OCI-M2 (cell line): ENCODE data around the gene MT1HL1.
"Not testable (repeated sequence)": the region's sequence is repeated elsewhere in the genome, so short reads cannot be mapped to it uniquely, and the experiment has no call there.

Source experiments
- DNase-seq: peaks from one replicate; lab custom pipeline; 2025; ENCODE audit not compliant: unreplicated experiment; lab: John Stamatoyannopoulos, UW

The MT1HL1 gene

DNA sequence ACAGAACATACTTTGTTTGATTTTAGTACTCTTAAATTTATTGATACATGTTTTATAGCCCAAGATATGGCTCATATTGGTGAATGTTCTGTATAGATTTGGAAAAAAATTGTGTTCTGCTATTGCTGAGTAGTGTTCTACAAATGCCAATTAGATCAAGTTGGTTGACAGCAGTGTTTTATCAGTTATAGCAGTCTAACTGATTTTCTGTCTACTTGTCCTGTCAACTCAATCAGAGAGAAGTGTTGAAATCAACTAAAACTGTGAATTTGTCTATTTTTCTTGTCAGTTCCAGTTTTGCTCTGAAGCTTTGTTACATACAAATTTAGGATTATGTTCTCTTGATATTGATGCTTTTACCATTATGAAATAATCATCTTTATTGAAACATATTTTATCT lies 14.7 kb upstream of the MT1HL1 start:
- DNase-seq = no peak

DNA sequence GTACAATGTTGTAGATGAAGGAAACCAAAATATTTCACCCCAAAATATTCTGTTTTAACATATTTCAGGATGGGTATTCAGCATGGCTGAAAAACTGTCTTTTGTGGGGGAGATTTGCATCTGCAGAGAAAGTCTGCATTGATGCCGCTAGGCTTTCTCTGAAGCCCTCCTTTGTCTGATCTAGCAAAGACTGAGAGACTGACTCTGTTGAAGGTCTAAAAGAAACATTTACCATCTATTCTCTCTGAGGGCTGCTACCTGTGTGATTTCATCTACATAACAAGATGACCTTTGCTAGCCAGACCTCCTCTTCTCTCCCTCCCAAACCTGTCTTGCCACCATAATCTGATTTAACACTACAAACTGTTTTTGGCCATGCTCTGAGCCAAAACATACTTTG lies 12.4 kb upstream of the MT1HL1 start:
- DNase-seq = no peak

DNA sequence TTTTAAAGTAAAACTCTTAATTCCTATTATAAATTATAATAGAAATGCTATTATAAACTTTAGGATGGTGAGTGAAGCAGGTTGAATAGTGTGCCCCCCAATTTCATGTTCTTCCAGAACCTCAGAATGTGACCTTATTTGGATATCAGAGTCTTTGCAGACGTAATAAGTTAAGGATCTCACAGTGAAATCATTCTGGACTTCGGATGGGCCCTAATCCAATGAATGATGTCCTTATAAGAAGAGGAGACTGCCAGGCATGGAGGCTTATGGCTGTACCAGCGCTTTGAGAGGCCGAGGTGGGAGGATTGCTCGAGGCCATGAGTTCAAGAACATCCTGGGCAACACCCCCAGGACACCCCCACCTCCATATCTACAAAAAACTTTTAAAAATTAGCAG lies 9.4 kb upstream of the MT1HL1 start:
- no peak for DNase-seq

DNA sequence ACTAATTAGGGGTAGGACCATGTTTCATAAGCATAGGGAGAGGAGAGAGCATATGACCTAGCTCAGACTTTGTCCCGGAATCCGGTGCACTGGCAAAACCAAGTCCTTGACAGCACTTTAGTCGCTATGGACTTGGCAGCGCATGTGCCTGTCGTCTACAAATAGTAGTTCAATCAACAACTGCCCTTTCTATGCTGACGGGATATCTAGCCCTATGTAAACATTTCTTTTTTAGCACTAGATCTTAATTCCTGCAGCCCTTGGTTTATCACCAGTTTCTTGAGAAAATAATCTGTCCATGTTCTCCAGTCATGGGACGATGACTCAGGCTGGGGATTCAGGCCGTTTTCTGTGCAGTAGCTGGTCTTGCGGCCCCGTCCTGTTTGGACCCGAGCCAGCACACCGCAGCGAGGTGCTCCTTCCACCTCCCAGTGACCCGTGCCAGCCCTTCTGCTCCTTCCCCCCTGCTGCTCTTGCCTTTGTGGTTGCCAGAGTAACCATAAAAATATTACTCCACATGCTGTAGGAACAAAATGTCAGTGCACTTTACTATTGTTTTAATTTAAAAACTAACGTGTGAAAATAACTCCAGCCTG lies 8.6 kb upstream of the MT1HL1 start:
- DNase-seq = no peak

DNA sequence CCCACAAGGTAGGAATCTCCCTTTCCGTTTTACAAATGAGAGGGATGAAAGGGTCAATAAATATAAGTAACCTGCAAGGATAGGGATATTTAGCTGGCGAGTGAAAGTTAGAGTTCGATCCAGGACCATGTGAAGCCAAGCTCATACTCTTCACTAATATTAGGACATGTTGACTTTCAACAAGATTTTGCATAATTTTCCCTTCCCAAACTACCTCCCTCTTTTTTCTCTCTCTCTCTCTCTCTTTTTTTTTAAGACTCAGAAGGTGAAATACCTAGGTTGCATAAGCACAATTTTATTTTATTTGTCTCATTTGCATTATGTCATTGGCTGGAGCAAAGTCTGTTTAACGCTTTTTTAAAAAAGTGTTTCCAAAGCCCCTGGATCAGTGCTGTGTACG lies 8.1 kb upstream of the MT1HL1 start:
- DNase-seq = no peak

DNA sequence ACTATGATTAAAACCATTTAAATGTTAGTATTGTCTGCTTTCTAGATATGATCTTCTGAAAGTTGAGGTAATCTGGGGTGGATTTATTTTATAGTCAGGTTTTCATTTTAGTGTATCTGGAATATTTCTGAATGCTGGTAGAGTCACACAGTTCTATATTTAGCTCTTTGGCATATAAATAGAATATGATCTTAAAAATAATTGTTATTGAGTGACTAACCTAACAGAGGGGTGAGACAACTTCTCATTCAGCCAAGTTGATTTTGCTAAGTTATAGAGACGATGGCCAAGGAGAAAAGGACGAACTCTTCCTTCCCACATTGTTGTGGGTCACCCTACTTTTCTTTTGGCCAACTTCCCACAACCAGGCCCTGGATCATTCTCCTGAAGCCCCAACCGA lies 7.2 kb upstream of the MT1HL1 start:
- DNase-seq = no peak

DNA sequence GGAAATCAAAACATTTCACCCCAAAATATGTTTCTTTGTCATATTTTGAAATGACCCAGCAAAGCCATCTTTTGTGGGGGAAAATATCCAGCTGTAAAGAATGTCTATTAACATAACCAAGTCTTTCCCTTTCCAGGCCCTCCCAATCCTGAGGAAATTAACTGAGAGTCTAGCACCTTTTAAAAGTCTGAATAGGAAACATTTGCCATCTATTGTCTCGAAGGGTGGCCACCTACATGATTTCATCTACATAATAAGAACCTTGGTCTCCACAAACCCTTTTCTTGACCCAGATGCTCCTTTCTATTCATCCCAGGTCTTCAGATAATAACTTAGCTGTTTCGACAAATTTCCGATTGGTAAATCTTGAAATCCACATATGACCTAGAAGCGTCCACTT lies 5.4 kb upstream of the MT1HL1 start:
- no peak for DNase-seq

DNA sequence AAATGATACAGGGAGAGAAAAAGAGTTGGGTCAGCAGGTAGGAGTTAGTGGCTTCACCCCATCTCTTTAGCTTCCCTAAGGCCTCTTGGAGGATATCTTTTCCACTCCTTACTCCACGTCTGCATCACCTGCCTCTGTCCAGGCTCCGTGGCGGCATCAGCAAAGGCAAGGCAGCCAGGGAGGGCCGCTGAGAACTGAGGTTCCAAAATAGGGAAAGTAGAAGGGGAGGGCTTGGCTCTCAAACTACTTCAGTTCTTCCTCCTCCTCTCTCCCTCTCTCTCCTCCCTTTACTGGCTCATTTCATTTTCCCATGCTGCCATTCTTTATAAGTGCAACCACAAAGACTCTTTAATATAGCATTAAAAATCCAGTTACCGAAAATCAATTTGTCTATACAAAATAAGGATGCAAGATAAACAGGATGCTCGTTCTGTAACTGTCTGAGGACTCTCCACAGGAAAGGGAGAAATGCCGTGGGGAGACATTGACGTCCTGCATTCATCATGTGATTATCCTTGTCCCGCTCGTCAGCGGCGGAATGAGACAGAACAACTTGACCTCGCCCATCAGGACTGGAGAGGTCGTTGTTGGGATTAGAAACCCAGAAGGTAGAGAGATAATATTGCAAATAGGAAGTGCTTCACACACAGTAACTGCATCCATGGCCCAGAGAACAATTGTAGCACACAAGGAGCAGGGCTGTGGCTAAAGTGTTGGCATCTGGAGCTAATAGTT lies 3.1 kb upstream of the MT1HL1 start:
- DNase-seq = no peak

DNA sequence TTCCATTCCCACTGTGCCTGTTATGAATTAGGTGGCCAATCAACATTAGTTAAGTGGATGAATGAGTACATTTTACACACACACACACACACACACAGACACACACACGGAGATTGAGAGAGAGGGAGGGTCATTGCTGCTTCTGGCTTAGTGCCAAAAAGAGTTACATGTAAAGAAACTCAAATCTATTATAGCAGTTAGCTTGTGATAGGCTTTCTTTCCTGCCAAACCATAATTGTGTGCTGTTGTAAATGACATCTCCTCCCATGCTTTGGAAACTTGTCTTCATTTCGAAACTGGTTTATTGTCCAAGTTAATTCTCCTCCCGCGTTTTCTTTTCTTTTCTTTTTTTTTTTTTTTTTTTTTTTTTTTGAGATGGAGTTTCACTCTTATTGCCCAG lies 1.4 kb upstream of the MT1HL1 start:
- no peak for DNase-seq

DNA sequence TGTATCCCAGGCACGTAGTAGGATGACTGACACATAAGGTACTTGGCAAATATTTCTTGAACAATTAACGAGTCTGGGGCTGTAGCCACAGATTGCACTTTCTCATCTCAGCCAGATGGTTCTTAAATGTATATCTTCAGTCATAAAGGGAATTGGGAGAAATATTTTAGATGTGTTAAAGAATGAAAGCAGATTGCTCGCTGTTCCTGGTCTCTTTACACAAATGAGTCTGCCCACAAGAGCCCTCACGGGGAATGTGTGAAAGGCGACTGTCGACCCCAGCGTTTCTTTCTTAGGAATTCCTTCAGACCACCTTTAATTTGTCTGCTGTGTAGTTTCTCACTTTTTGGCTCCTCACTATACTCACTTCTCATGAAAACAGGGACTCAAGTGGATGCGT lies 725 bp downstream of the MT1HL1 start:
- no peak for DNase-seq

DNA sequence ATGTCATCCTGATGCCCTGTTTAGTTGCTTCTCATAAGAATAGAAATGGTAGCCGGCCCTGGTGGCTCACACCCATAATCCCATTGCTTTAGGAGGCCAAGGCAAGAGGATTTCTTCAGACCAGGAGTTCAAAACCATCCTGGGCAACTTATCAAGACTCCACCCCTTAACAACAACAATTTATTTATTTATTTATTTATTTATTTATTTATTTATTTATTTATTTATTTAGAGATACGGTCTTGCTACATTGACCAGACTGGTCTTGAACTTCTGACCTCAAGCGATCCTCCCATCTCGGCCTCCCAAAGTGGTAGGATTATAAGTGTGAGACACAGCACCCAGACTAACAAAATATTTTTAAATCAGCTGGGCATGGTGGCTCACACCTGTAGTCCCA lies 4.0 kb downstream of the MT1HL1 start:
- no peak for DNase-seq

DNA sequence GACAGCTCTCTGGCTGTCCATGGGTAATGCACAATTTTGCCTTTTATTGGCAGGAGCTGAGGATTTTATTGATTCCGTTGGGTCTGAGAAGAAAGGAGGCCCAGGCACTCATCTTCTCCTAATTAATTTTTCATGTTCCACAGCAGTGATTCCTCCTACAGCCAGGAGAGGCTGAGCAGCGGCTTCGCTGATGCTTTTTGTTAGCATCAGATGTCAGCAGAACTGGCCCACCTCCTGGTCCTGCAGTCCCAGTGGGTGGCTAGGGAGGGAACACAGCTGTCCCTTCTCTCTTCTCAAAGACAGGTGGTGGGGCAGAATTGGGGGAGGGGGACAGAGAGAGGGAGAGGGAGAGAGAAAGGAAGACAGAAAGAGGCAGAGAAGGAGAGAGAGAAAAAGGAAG lies 5.7 kb downstream of the MT1HL1 start:
- no peak for DNase-seq

DNA sequence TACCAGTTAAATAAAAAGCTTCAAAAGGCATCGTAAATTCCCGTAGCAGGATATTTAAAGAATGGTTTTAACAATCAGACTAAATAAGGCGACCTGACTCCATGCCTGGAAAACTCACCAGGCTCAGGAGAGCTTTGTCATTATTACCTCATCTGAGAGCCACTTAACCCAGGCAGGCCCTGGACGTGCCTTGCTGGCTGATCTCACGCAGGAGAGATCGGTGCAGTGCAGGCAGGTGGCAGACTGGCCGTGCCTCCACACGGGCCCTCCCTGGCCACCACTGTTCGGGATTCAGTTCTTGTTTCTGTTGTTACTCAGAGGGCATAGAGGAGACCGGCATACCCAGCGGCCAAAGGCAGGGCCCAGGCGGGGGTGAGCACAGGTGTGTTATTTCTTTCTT lies 6.4 kb downstream of the MT1HL1 start:
- no peak for DNase-seq

DNA sequence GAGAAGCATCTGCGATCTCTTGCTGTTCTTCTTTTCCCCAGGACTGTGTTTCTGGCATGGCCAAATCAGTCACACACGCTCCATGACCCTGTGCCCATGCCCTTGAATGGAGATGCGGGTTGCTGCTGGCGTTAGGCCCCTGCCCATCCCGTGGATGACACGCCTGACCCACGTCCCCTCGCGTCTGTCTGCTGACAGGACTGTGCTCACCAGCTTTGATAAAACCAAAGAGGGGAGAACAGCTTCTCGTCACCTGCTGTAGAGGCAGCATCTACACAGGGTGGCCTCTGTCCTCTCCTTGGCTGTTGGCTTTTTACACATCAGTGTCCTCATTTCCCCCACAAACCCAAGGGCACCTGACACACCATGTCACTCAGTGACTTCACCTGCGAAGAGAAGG lies 6.9 kb downstream of the MT1HL1 start:
- DNase-seq = no peak

DNA sequence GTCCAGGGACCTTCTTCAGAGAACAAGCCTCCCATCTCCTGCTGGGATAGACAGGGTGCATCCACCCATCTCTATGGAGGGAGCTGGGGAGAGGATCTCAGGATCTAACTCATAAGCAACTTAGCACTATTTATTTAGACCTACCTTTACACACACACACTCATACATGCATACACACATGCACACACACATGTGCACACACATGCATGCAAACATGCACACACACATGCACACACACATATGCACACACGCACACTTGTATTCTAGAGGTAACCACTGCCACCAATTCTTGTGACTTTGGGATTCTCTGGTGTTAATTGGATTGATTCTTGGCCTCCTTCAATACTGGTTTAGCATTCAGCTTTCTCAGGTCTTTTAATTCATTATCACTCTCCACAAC lies 9.8 kb downstream of the MT1HL1 start:
- no peak for DNase-seq

DNA sequence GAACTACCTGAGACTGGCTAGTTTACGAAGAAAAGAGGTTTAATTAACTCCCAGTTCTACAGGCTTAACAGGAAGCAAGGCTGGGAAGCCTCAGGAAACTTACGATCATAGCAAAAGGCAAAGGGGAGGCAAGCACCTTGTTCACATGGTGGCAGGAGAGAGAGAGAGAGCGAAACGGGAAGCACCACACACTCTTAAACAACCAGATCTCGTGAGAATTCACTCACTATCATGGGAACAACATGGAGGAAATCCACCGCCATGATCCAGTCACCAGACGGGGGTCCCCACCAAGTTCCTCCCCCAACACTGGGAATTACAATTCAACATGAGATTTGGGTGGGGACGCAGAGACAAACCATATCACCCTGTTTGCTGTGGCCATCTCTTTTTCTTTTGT lies 11.8 kb downstream of the MT1HL1 start:
- DNase-seq = no peak

DNA sequence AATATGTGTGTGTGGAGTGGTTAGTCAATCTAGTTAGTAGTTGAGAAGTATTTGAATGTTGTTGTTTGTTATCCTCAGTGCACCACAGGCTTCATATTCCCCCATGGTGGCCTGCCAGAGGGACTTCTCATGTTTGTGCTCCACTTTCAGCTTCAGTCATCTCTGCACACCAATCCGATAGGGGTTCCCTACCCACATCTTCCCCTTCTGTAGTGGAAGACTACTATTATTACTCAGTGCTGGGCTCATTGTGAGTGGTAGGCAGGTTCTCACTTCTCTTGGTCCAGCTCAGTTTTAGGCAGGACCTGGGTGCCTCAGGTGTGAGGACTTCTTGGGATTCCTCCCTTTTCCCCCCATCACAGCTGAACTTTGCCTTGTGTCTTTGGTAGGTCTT lies 14.2 kb downstream of the MT1HL1 start:
- DNase-seq = no peak

DNA sequence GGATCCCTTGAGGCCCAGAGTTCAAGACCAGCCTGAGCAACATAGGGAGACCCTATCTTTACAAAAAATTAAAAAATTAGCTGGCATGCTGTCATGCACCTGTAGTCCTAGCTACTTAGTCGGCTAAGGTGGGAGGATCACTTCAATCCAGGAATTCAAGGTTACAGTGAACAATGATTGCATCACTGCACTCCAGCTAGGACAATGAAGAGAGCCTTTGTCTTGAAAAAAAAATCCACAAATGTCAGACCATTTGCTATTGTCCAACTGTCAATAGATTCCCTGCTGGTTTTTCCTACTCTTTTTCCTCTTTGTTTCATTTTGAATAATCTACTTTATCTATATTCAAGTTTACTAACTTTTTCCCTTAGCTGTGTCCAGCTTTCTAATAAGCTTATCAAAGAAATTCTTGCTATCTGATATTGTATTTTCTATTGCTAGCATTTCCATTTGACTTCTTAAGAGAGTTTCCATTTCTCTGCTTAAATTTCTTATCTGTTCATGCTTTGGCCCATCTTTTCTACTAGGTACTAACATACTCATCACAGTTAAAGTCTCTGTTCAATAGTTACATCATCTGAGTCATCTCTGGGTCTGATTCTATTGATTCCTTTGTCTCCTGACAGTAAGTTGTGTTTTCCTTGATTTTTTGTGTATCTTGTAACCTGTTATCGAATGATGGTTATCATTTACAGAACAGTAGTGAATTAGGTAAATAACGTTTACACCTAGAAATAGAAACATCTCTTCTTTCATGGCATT lies 14.8 kb downstream of the MT1HL1 start:
- DNase-seq = no peak

DNA sequence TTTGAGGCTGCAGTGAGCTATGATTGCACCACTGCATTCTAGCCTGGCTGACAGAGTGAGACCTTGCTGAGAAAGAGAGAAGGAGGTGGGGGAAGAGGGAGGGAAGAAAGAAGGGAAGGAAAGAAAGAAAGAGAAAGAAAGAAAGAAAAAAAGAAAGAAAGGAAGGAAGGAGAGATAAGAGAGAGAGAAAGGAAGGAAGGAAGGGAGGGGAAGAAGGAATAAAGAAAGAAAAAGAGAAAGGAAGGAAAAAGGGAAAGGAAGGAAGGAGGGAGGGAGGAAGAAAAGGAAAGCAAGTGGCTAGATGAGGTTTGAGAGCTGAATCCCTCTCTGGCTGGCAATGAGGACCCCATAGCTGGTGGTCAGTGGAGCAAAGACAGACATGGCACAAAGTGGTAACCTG lies 20.4 kb downstream of the MT1HL1 start:
- no peak for DNase-seq

DNA sequence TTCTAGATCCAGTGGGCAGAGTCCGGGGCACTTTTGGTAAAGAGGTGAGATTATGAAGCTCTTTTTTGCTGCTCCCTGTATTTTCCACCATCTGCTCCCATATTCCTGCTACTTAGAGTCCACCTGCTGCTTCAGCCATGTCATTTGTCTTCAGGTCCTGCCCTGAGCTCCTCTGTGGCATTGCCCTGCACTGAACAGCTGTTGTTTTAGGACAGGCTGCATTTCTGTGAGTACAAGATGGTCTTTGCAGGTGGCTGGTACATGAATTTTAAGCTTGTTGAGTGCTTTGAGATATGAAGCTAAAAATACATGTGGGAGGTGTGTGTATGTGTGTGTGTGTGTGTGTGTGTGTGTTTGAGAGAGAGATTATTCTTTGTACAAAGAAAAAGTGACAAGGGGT lies 21.9 kb downstream of the MT1HL1 start:
- DNase-seq = no peak

DNA sequence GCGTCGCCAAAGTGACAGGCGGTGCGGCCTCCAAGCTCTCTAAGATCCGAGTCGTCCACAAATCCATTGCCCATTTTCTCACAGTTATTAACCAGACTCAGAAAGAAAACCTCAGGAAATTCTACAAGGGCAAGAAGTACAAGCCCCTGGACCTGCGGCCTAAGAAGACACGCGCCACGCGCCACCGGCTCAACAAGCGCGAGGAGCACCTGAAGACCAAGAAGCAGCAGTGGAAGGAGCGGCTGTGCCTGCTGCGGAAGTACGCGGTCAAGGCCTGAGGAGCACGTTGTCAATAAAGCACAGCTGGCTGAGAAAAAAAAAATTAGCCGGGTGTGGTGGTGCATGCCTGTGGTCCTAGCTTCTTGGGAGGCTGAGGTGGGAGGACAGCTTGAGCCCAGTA lies 22.8 kb downstream of the MT1HL1 start:
- DNase-seq = not testable (repeated sequence)

DNA sequence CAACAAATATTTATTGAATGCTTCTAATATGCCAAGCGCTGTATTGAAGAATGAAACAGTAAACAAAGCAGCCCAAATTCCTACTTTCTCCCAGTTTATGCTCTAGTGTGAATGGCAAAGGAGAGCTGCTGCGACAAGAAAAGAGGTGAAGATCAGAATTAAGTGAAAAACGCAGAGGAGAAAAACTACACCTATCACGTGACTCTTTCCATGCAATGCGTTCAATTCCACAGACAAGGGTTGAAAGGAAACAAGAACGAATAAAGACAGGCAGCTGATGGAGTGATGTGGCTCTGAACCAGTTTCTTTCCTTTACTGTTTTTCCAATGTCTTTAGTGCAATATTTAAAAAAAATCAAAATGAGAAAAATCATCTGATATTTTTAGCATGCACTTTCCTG lies 23.6 kb downstream of the MT1HL1 start:
- DNase-seq = no peak
